HEK293 (cell line): Measurements from ENCODE around the gene TEKT5.
"Not testable (repeated sequence)": the region's sequence is repeated elsewhere in the genome, so short reads cannot be mapped to it uniquely, and the experiment has no call there.

Source experiments
- CTCF ChIA-PET: fragments of 350-600 bp; formaldehyde crosslinking; extraction: SDS; loops from one replicate; lab custom pipeline; 2021; ENCODE audit warnings: antibody characterized with exemption; lab: Yijun Ruan, JAX
- POLR2A ChIA-PET: fragments of 300-600 bp; formaldehyde crosslinking; extraction: SDS; loops from one replicate; lab custom pipeline; 2020; ENCODE audit warnings: antibody characterized with exemption, inconsistent platforms; lab: Yijun Ruan, JAX
- H3K27ac ChIP-seq: fragments of 200-500 bp; sonication (Bioruptor generic); 2 replicates; pipeline ENCODE4 v1.5.1; 2014; ENCODE audit warnings: low read depth, low read length, control low read depth, inconsistent platforms; ENCODE audit errors: extremely low read depth
- H3K36me3 ChIP-seq, 2 experiments: fragments of 200-500 bp in 1 of 2; sonication (Bioruptor generic) in 1 of 2; 1 replicate in 1 of 2; 2 replicates in 1 of 2; pipeline ENCODE4 v1.5.1; 2014 to 2017; ENCODE audit warnings: inconsistent platforms in 2 of 2, low read length in 2 of 2; ENCODE audit not compliant: control insufficient read depth in 2 of 2, insufficient read depth in 1 of 2
- H3K4me1 ChIP-seq: fragments of 200-500 bp; sonication (Bioruptor generic); 2 replicates; pipeline ENCODE4 v1.5.1; 2014; ENCODE audit warnings: mild to moderate bottlenecking, low read length, inconsistent platforms; ENCODE audit not compliant: control insufficient read depth, insufficient read depth
- H3K4me3 ChIP-seq: 2 replicates; pipeline ENCODE4 v1.5.1; 2011; ENCODE audit warnings: low read depth, mild to moderate bottlenecking, control low read depth, low read length, moderate library complexity
- H3K9me3 ChIP-seq: fragments of 200-500 bp; sonication (Bioruptor generic); 2 replicates; pipeline ENCODE4 v1.5.1; 2014; ENCODE audit warnings: low read depth, low read length, inconsistent platforms; ENCODE audit not compliant: control insufficient read depth, insufficient read depth
- EGR2 ChIP-seq: fragments of 450-650 bp; formaldehyde crosslinking; IDR thresholded peaks from 2 replicates; pipeline ENCODE4 v1.5.1; 2016; ENCODE audit warnings: low read depth, missing biosample characterization, missing genetic modification characterization
- HOXC10 ChIP-seq: sonication (generic); formaldehyde crosslinking; IDR thresholded peaks from 2 replicates; pipeline ENCODE4 v1.8.1; 2023; ENCODE audit warnings: mild to moderate bottlenecking, missing genetic modification reagents
- KLF10 ChIP-seq: fragments of 450-650 bp; IDR thresholded peaks from 2 replicates; pipeline ENCODE4 v1.5.1; 2018; ENCODE audit warnings: missing biosample characterization, mild to moderate bottlenecking, missing genetic modification characterization
- SCRT1 ChIP-seq: fragments of 450-650 bp; formaldehyde crosslinking; IDR thresholded peaks from 2 replicates; pipeline ENCODE4 v1.5.1; 2016; ENCODE audit warnings: missing biosample characterization, missing genetic modification characterization, borderline replicate concordance
- SCRT2 ChIP-seq: fragments of 450-650 bp; formaldehyde crosslinking; IDR thresholded peaks from 2 replicates; pipeline ENCODE4 v1.5.1; 2016; ENCODE audit warnings: missing biosample characterization, missing genetic modification characterization
- SETDB1 ChIP-seq: IDR thresholded peaks from one replicate; pipeline ENCODE4 v1.6.1; 2017; ENCODE audit warnings: mild to moderate bottlenecking, low read length, moderate library complexity, mixed read lengths; ENCODE audit not compliant: insufficient read length
- ZFHX2 ChIP-seq: fragments of 450-650 bp; formaldehyde crosslinking; conservative IDR thresholded peaks from 2 replicates; pipeline ENCODE4 v1.5.1; 2016; ENCODE audit warnings: missing biosample characterization, missing genetic modification characterization
- ZFP41 ChIP-seq: fragments of 450-650 bp; formaldehyde crosslinking; IDR thresholded peaks from 2 replicates; pipeline ENCODE4 v1.5.1; 2016; ENCODE audit warnings: missing biosample characterization, missing genetic modification characterization, borderline replicate concordance
- ZIC2 ChIP-seq: fragments of 450-650 bp; formaldehyde crosslinking; IDR thresholded peaks from 2 replicates; pipeline ENCODE4 v1.5.1; 2016; ENCODE audit warnings: missing biosample characterization, missing genetic modification characterization
- ZNF121 ChIP-seq: fragments of 450-650 bp; formaldehyde crosslinking; IDR thresholded peaks from 2 replicates; pipeline ENCODE4 v1.5.1; 2016; ENCODE audit warnings: missing biosample characterization, missing genetic modification characterization
- ZNF223 ChIP-seq: fragments of 450-650 bp; formaldehyde crosslinking; IDR thresholded peaks from 2 replicates; pipeline ENCODE4 v1.5.1; 2016; ENCODE audit warnings: missing biosample characterization, missing genetic modification characterization
- ZNF266 ChIP-seq: fragments of 450-650 bp; formaldehyde crosslinking; IDR thresholded peaks from 2 replicates; pipeline ENCODE4 v1.5.1; 2016; ENCODE audit warnings: missing biosample characterization, missing genetic modification characterization, low read depth

The TEKT5 gene

GRCh38 chr16:10625595-10626357, 69.0 kb downstream of the TEKT5 start:
- no peaks in the 10 kb centered on the region for H3K9me3 ChIP-seq
- no peak overlapping the region for H3K4me3 ChIP-seq
- ChIA-PET POLR2A (no interaction called here), CTCF (no interaction called here)
- H3K27ac ChIP-seq, result no peak overlapping the region
- no peaks in the 10 kb centered on the region for H3K36me3 ChIP-seq
- TF ChIP-seq SETDB1, result peak; percentile 47
- TF ChIP-seq ZIC2 (tag by site-specific recombination), result no peak
- H3K4me1 ChIP-seq, result no peaks in the 10 kb centered on the region

GRCh38 chr16:10624527-10624926, 70.2 kb downstream of the TEKT5 start:
- ChIA-PET POLR2A (no interaction called here), CTCF (interaction anchor here (0.6 kb wide), 1 partner anchor 329 kb away, joined by 3 read pairs; no protein-coding TSS in a partner anchor)
- H3K27ac ChIP-seq, result no peak overlapping the region
- TF ChIP-seq SCRT2 (tag by site-specific recombination) (peak; percentile 95), SCRT1 (tag by site-specific recombination) (peak; percentile 43; the same call in 1 of the 2 replicates), ZFP41 (tag by site-specific recombination) (no peak)
- TF ChIP-seq, all 188 proteins: peak for 2
- no peaks in the 10 kb centered on the region for H3K4me1 ChIP-seq
- no peak overlapping the region for H3K4me3 ChIP-seq
- H3K36me3 ChIP-seq, result no peaks in the 10 kb centered on the region
- no peaks in the 10 kb centered on the region for H3K9me3 ChIP-seq

DNA sequence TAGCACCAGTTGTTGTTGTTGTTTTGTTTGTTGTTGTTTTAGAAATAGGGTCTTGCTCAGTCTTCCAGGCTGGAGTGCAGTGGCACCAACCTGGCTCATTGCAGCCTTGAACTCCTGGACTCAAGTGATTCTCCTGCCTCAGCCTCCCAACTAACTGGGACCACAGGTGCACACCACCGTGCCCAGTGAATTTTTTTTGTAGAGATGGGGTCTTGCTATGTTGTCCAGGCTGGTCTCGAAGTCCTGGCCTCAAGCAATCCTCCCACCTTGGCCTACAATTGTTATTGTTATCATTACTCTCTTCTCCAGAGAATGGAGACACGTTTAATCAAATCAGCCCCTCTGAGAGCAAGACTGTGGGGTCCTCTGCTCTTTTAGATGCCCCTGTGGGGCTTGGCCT, 71.7 kb downstream of the TEKT5 start:
- POLR2A ChIA-PET, result no interaction called here
- CTCF ChIA-PET, result no interaction called here

DNA sequence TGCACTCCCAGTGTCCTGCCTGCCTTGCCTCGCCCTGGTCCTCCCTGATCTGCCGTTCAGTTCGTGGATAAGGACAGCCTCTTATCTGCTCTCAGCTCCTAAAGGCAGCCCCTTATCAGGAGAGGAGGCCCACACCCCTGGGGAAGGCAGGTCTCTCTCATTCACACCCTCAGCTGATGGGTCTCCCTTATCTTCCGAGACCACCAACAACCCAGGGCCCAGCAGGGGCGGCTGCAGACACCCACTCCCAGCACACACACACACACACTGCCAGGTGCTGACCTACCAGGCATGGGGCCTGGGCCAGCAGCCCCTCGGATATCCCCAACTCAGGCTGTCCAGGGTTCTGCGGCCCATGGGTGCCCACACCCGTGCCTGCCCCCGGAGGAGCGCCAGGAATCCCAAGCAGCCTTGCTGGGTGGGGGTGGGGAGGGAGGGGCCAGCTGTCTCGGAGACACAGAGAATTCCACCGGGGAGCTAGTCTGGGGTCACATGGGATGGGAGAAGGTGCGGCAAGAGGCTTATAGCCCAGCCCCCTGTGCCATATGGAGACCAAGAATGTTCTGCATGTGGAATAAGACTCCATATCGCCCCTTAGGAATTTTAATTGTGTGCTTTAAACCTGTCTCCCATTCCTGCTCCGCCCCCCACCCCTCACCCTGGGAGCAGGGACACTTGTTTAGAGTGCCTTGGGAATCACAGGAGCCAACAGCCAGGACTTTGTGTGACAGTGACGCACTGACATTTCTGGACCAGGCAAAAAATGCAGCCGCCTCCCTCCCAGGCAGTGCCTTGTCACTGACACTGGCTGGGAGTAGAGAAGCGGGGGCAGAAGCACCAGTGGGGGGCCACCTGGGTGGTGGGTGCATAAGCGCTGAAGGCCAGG, 72.5 kb downstream of the TEKT5 start:
- no peak overlapping the region for H3K27ac ChIP-seq
- 0 out of 2 replicates have a peak, but pooled peaks cover under 1% of the 10 kb centered on the region for H3K4me1 ChIP-seq
- ChIA-PET POLR2A (no interaction called here), CTCF (interaction anchor here (0.6 to 0.7 kb wide), 2 partner anchors 103 to 1324 kb away, joined by 5 read pairs; no protein-coding TSS in a partner anchor)
- TF ChIP-seq ZFHX2 (peak; percentile 60), HOXC10 (CRISPR knock-in tag) (no peak), EGR2 (tag by site-specific recombination) (peak; percentile 67)
- no peak overlapping the region for H3K4me3 ChIP-seq
- no peaks in the 10 kb centered on the region for H3K36me3 ChIP-seq
- no peaks in the 10 kb centered on the region for H3K9me3 ChIP-seq

More for the DNA sequence above, 71.7 kb downstream of the TEKT5 start:
- no peak overlapping the region for H3K27ac ChIP-seq
- H3K36me3 ChIP-seq, result no peaks in the 10 kb centered on the region
- no peaks in the 10 kb centered on the region for H3K9me3 ChIP-seq
- no peaks in the 10 kb centered on the region for H3K4me1 ChIP-seq
- no peak overlapping the region for H3K4me3 ChIP-seq
- TF ChIP-seq KLF10 (tag by site-specific recombination) (no peak), ZNF266 (tag by site-specific recombination) (no peak), ZNF223 (tag by site-specific recombination) (no peak), ZNF121 (0 out of 2 replicates have a peak, but pooled peaks have one; percentile 24)
- TF ChIP-seq, all 188 proteins: peak for 1

- H3K4me3 ChIP-seq, H3K4me1 ChIP-seq, POLR2A ChIA-PET, H3K9me3 ChIP-seq, H3K27ac ChIP-seq, H3K36me3 ChIP-seq: not testable (repeated sequence)
- CTCF ChIA-PET, result interaction anchor here (0.6 to 0.7 kb wide), 2 partner anchors 104 to 1323 kb away, joined by 5 read pairs; no protein-coding TSS in a partner anchor
Observed at GRCh38 chr16:10621216-10621949, 73.3 kb downstream of the TEKT5 start.
